Keratinocyte (primary cell): ENCODE data around the gene B4GALT3.

ENCODE experiments used
- CTCF ChIP-seq, 3 experiments: IDR thresholded peaks in 1 of 3; conservative IDR thresholded peaks in 1 of 3; optimal IDR thresholded peaks in 1 of 3; 2 replicates in 2 of 3; 3 replicates in 1 of 3; pipeline versions ENCODE3 to v1.5.1; 2011; ENCODE audit warnings: low read length in 3 of 3, mild to moderate bottlenecking in 3 of 3, moderate library complexity in 2 of 3, control low read depth in 1 of 3, inconsistent platforms in 1 of 3; ENCODE audit not compliant: insufficient read depth in 2 of 3; ENCODE audit errors: extremely low read depth in 1 of 3
- EZH2 ChIP-seq: IDR thresholded peaks from one replicate; pipeline ENCODE4 v1.6.1; 2012; ENCODE audit warnings: inconsistent platforms, mild to moderate bottlenecking, low read length, moderate library complexity

GRCh38 chr1:161223805-161224694 lies 46.7 kb upstream of the B4GALT3 start:
- TF ChIP-seq EZH2 (no peak), CTCF (optimal IDR thresholded peaks at IDR 0.05 in 1 of 3, IDR thresholded peaks at IDR 0.05 in 1 of 3, conservative IDR thresholded peaks at IDR 0.05 in 1 of 3; ENCODE audit: extremely low read depth in 1 of 3, insufficient read depth in 2 of 3, low read length in 3 of 3) (no peak)
